ENCODE measurements around the gene TXNDC9.
"Not testable (repeated sequence)": the region's sequence is repeated elsewhere in the genome, so short reads cannot be mapped to it uniquely, and the experiment has no call there.

TXNDC9 gene

DNA sequence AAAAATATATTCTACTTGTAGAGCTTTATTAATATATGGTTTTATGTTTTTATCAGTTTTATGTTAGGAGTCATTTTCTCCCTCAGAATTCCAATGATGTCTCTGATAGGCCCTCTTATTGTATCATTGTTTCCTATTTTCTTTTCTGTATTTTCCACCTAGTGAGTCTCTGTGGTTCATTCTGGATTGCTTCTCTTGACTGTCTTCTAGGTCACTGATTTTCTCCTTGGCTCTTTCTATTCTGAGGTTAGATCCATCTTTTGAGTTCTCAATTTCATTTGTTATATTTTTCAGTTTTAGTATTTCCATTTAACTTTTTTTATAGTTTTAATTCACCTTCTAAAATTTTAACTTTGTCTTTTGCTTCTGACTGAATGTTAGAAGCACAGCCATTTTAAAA is 38.6 kb upstream of the TXNDC9 start:
- no peak overlapping the region for H3K4me3 ChIP-seq (ENCODE audit: low read depth, low read length)
- ChIA-PET POLR2A (no interaction called here), CTCF (no interaction called here)
- TF ChIP-seq, protein P1, sequence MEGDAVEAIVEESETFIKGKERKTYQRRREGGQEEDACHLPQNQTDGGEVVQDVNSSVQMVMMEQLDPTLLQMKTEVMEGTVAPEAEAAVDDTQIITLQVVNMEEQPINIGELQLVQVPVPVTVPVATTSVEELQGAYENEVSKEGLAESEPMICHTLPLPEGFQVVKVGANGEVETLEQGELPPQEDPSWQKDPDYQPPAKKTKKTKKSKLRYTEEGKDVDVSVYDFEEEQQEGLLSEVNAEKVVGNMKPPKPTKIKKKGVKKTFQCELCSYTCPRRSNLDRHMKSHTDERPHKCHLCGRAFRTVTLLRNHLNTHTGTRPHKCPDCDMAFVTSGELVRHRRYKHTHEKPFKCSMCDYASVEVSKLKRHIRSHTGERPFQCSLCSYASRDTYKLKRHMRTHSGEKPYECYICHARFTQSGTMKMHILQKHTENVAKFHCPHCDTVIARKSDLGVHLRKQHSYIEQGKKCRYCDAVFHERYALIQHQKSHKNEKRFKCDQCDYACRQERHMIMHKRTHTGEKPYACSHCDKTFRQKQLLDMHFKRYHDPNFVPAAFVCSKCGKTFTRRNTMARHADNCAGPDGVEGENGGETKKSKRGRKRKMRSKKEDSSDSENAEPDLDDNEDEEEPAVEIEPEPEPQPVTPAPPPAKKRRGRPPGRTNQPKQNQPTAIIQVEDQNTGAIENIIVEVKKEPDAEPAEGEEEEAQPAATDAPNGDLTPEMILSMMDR (IDR thresholded peaks at IDR 0.05; ENCODE audit: insufficient read depth, low read length, missing control alignments): no peak
- no peak for DNase-seq (ENCODE audit: low read depth, low spot score)

DNA sequence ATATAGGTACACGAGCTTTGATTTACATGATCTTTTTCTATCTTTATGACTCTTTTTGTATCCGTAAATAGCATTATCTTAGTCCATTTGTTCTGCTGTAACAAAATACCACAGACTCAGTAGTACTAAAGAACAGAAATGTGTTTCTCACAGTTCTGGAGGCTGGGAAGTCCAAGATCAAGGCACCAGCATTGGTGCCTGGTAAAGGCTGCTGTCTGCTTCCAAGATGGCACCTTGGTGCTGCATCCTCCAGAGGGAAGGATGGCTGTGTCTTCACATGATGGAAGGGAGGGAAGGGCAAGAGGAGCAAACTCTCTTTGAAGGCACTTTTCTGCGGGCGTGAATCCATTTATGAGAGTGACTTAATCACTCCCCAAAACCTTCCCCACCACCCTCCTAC is 37.0 kb upstream of the TXNDC9 start:
- TF ChIP-seq, protein P1 (IDR thresholded peaks at IDR 0.05; ENCODE audit: insufficient read depth, low read length, missing control alignments): no peak
- DNase-seq (ENCODE audit: low read depth, low spot score): no peak
- POLR2A ChIA-PET: no interaction called here
- H3K4me3 ChIP-seq (ENCODE audit: low read depth, low read length): no peak overlapping the region
- CTCF ChIA-PET: no interaction called here

DNA sequence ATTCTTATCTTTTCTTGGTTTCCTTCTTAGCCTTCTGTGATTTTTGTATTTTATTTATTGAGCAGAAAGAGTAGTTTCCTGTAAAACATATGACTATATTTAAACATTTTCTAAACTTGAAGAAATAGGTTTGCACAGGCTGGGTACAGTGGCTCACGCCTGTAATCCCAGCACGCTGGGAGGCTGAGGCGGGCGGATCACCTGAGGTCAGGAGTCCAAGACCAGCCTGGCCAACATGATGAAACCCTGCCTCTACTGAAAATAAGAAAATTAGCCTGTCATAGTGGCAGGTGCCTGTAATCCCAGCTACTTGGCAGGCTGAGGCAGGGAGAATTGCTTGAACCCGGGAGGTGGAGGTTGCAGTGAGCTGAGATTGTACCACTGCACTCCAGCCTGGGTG is 32.7 kb upstream of the TXNDC9 start:
- DNase-seq (ENCODE audit: low read depth, low spot score); POLR2A ChIA-PET; CTCF ChIA-PET; H3K4me3 ChIP-seq (ENCODE audit: low read depth, low read length): not testable (repeated sequence)

DNA sequence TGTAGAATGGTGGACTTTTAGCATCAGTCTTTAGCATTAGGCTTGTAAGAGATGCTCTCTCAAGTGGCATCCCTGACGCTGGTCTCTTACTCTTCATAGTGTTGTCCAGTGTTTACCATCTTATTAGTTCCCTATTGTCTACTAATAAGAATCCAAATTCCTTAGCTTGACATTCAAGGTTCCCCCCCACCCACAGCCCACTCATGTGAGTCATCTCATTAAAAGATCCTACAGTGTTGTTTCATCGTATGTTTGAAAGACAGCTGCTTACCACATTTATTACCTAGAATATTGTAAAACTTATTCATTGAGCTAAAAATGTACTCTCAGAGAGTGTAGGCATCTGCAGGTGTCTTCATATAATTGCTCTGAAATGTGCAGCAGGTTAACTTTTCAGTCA is 29.5 kb upstream of the TXNDC9 start:
- POLR2A ChIA-PET: no interaction called here
- CTCF ChIA-PET: interaction anchor here (0.8 to 4.5 kb wide), 2 partner anchors 12 to 29 kb away, joined by 3 to 17 read pairs; partner anchors contain the start of genes EIF5B and TXNDC9

DNA sequence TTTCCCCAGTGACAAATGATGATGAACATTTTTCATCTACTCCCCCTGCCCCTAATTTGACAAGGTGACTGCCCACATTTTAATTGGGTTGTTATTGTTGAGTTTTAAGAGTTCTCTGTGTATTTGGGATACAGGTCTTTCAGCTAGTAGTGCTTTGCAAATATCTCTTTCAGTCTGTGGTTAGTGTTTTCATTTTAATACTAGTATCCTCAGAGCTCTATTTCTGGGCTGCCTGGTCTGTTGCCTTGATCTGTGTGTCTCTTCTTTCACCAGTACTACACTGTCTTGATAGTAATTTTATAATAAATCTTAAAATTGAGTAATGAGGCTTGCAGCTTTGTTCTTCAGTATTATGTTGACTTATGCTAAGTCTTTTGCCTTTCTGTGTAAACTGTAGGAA is 20.7 kb upstream of the TXNDC9 start:
- TF ChIP-seq, protein P1 (IDR thresholded peaks at IDR 0.05; ENCODE audit: insufficient read depth, low read length, missing control alignments): no peak
- H3K4me3 ChIP-seq (ENCODE audit: low read depth, low read length): no peak overlapping the region
- DNase-seq (ENCODE audit: low read depth, low spot score): no peak
- ChIA-PET CTCF (interaction anchor here (0.7 to 1.9 kb wide), 3 partner anchors 9 to 21 kb away, joined by 3 to 7 read pairs (median 3); partner anchors contain the start of genes EIF5B and TXNDC9), POLR2A (interaction anchor here (0.6 kb wide), 1 partner anchor 19 kb away, joined by 3 read pairs; the partner anchor contains the start of gene EIF5B)

More for the DNA sequence above, 29.5 kb upstream of the TXNDC9 start:
- DNase-seq (ENCODE audit: low read depth, low spot score): no peak
- TF ChIP-seq, protein P1 (IDR thresholded peaks at IDR 0.05; ENCODE audit: insufficient read depth, low read length, missing control alignments): no peak
- no peak overlapping the region for H3K4me3 ChIP-seq (ENCODE audit: low read depth, low read length)

DNA sequence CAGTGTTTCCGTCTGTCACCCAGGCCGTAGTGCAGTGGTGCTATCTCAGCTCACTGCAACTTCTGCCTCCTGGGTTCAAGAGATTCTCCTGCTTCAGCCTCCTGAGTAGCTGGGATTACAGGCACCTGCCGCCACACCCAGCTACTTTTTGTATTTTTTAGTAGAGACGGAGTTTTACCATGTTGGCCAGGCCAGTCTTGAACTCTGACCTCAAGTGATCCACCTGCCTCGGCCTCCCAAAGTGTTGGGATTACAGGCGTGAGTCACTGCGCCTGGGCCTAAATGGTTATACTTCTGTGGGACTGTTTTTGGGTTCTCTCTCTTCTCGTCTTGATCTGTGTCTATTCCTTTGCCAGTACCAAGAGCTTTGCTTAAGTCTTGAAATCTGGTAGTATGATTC is 18.7 kb upstream of the TXNDC9 start:
- CTCF ChIA-PET: interaction anchor here (0.8 to 1.9 kb wide), 3 partner anchors 8 to 17 kb away, joined by 3 to 11 read pairs (median 4); partner anchors contain the start of genes EIF5B and TXNDC9

DNA sequence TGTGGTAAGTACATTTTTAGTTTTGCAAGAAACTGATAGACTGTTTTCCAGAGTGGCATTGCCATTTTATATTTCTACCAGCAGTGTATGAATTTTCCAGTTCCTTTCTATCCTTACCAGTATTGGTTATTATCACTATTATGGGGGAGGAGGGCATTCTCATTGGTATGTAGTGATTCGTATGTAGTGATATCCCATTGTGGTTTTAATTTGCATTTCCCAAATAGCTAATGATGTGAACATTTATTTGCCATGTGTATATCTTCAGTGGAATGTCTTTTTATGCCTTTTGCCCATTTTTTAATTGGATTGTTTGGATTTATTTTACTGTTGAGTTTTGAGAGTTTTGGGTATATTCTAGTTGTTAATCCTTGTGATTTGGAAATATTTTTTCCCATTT is 17.9 kb upstream of the TXNDC9 start:
- POLR2A ChIA-PET: no interaction called here
- TF ChIP-seq, protein P1 (IDR thresholded peaks at IDR 0.05; ENCODE audit: insufficient read depth, low read length, missing control alignments): no peak
- CTCF ChIA-PET: interaction anchor here (0.8 to 1.9 kb wide), 3 partner anchors 9 to 17 kb away, joined by 3 to 11 read pairs (median 4); partner anchors contain the start of genes EIF5B and TXNDC9
- no peak for DNase-seq (ENCODE audit: low read depth, low spot score)
- no peak overlapping the region for H3K4me3 ChIP-seq (ENCODE audit: low read depth, low read length)

More for the DNA sequence above, 18.7 kb upstream of the TXNDC9 start:
- DNase-seq (ENCODE audit: low read depth, low spot score); H3K4me3 ChIP-seq (ENCODE audit: low read depth, low read length); POLR2A ChIA-PET: not testable (repeated sequence)

Data from AG04449 (cell line).